ENCODE data around the gene MAT1A.

MAT1A gene

GRCh38 chr10:80284522-80284921, 4.9 kb downstream of the MAT1A start:
- POLR2A ChIA-PET: no interaction called here

GRCh38 chr10:80283536-80284199, 5.8 kb downstream of the MAT1A start:
- DNase-seq (ENCODE audit: low read depth, low spot score): no peak
- no peak for TF ChIP-seq CTCF (IDR thresholded peaks at IDR 0.05; ENCODE audit: insufficient read depth, low read length, missing control alignments)
- CTCF ChIA-PET: no interaction called here
- POLR2A ChIA-PET: no interaction called here
- H3K4me3 ChIP-seq (ENCODE audit: low read depth, low read length): no peak overlapping the region

More at GRCh38 chr10:80284522-80284921, 4.9 kb downstream of the MAT1A start:
- H3K4me3 ChIP-seq (ENCODE audit: low read depth, low read length): no peak overlapping the region
- no peak for TF ChIP-seq CTCF (IDR thresholded peaks at IDR 0.05; ENCODE audit: insufficient read depth, low read length, missing control alignments)
- CTCF ChIA-PET: no interaction called here
- DNase-seq (ENCODE audit: low read depth, low spot score): no peak

DNA sequence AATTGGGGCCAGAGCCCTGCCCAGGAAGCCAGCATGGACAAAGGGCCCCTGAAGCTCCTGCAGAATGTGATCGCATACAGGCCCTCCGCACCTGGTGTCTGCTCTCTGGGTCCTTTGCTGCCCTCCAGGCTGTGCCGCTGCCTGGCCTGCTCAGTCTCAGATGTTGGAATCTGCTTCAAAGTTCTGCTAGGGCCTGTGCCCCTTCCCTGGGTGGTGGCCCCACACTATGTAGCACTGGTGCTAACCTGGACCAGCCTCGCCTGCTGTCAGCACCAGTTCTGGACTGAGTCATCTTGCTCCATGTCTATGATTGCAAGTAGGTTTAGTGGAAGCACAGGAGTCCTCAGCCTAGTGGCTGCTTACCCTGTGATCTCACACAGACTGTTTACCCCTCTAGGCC, 6.3 kb downstream of the MAT1A start:
- no peak overlapping the region for H3K4me3 ChIP-seq (ENCODE audit: low read depth, low read length)
- no peak for DNase-seq (ENCODE audit: low read depth, low spot score)
- ChIA-PET POLR2A (no interaction called here), CTCF (no interaction called here)
- TF ChIP-seq CTCF (IDR thresholded peaks at IDR 0.05; ENCODE audit: insufficient read depth, low read length, missing control alignments): no peak

GRCh38 chr10:80281784-80282765, 7.4 kb downstream of the MAT1A start:
- DNase-seq (ENCODE audit: low read depth, low spot score): no peak
- no peak for TF ChIP-seq CTCF (IDR thresholded peaks at IDR 0.05; ENCODE audit: insufficient read depth, low read length, missing control alignments)
- POLR2A ChIA-PET: no interaction called here
- CTCF ChIA-PET: no interaction called here
- H3K4me3 ChIP-seq (ENCODE audit: low read depth, low read length): no peak overlapping the region

DNA sequence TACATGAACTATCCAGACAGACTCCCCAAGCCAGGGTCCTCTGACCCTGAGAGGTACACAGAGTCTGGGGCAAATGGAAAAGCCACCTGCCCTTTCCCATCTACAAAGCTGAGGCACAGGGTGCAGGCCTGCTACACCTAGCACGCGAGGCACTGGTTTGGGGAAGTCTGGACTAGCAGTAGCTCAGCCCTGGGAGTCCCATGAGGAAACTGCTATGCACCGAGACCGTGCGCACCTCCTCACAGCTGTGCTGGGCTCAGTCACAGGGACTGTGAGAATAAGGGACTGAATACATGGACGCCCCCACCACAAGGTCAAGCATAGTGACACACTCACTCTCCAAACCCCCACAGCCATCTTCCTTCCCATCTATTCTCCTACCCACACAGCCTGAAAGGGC, 8.2 kb downstream of the MAT1A start:
- ChIA-PET POLR2A (no interaction called here), CTCF (no interaction called here)
- DNase-seq (ENCODE audit: low read depth, low spot score): no peak
- H3K4me3 ChIP-seq (ENCODE audit: low read depth, low read length): no peak overlapping the region
- TF ChIP-seq CTCF (IDR thresholded peaks at IDR 0.05; ENCODE audit: insufficient read depth, low read length, missing control alignments): no peak

- no peak for TF ChIP-seq CTCF (IDR thresholded peaks at IDR 0.05; ENCODE audit: insufficient read depth, low read length, missing control alignments)
- H3K4me3 ChIP-seq (ENCODE audit: low read depth, low read length): no peak overlapping the region
- no peak for DNase-seq (ENCODE audit: low read depth, low spot score)
- ChIA-PET CTCF (interaction anchor here (1.0 kb wide), 1 partner anchor 19 kb away, joined by 4 read pairs; no protein-coding TSS in a partner anchor), POLR2A (no interaction called here)
Measured at GRCh38 chr10:80280071-80280800, 9.2 kb downstream of the MAT1A start.

Measured in AG04449 (cell line).